Endothelial cell of umbilical vein (primary cell): Measurements from ENCODE around the gene DGCR2. TPM values are rescaled to one million over a fixed set of nuclear protein-coding genes. Genes with fewer than 3 reads are reported as not detected.

Source experiments
- BruUV-seq: library from RNA; stranded (reverse); fragments of 400-500 nt; replicated peaks from 2 replicates; lab custom pipeline; 2021; lab: Mats Ljungman, UMichigan
- CTCF ChIA-PET: fragments of 300-600, 350-600 bp; sonication (Branson Sonifier 250); formaldehyde crosslinking; loops from one replicate; lab custom pipeline; 2021; ENCODE audit warnings: antibody characterized with exemption, inconsistent platforms; lab: Charles Lee
- POLR2A ChIA-PET: fragments of 300-600, 350-600 bp; sonication (Branson Sonifier 250); formaldehyde crosslinking; loops from one replicate; lab custom pipeline; 2021; ENCODE audit warnings: antibody characterized with exemption, inconsistent platforms; lab: Charles Lee
- DNase-seq: peaks from one replicate; pipeline ENCODE4 v3.0.0-alpha.2; 2011; ENCODE audit warnings: low read depth, low spot score
- FAIRE-seq: peaks from 2 replicates; lab custom pipeline; 2011; peaks lifted over from hg19 to GRCh38; lab: Jason Lieb, UNC
- H2AFZ ChIP-seq: 2 replicates; pipeline ENCODE4 v1.6.0; 2012; ENCODE audit warnings: low read depth, low read length, control low read depth, inconsistent platforms
- H3K27ac ChIP-seq: 2 replicates; pipeline ENCODE4 v1.5.1; 2011; ENCODE audit warnings: low read depth, mild to moderate bottlenecking, control low read depth, low read length, moderate library complexity; ENCODE audit not compliant: insufficient read depth
- H3K27me3 ChIP-seq, 2 experiments: 2 replicates each; pipeline versions ENCODE4 v1.6.0 to v1.6.1; 2011; ENCODE audit warnings: low read length in 2 of 2, mixed read lengths in 1 of 2; ENCODE audit not compliant: control insufficient read depth in 2 of 2, insufficient read depth in 2 of 2
- H3K36me3 ChIP-seq, 2 experiments: 2 replicates in 1 of 2; 3 replicates in 1 of 2; pipeline ENCODE4 v1.5.1; 2011; ENCODE audit warnings: low read length in 2 of 2, mild to moderate bottlenecking in 1 of 2, moderate library complexity in 1 of 2; ENCODE audit not compliant: control insufficient read depth in 2 of 2, insufficient read depth in 2 of 2; ENCODE audit errors: extremely low read depth in 1 of 2
- H3K4me1 ChIP-seq: 3 replicates; pipeline ENCODE4 v1.5.1; 2011; ENCODE audit warnings: mild to moderate bottlenecking, low read length; ENCODE audit not compliant: control insufficient read depth, insufficient read depth; ENCODE audit errors: extremely low read depth
- H3K4me2 ChIP-seq: 2 replicates; pipeline ENCODE4 v1.6.1; 2011; ENCODE audit warnings: low read length, control low read depth, mixed read lengths; ENCODE audit not compliant: insufficient read depth
- H3K4me3 ChIP-seq, 3 experiments: fragments of 200-600 bp in 1 of 3; sonication (generic), shearing (Covaris generic) in 1 of 3; replicated peaks in 1 of 3; 2 replicates each; pipeline ENCODE4 v1.5.1; 2011 to 2016; ENCODE audit warnings: control low read depth in 3 of 3, low read length in 3 of 3, mild to moderate bottlenecking in 2 of 3, inconsistent platforms in 1 of 3, low read depth in 1 of 3, moderate library complexity in 1 of 3; ENCODE audit not compliant: insufficient read depth in 1 of 3
- H3K79me2 ChIP-seq: 2 replicates; pipeline ENCODE4 v1.6.0; 2012; ENCODE audit warnings: low read length, inconsistent platforms; ENCODE audit not compliant: control insufficient read depth, insufficient read depth
- H3K9ac ChIP-seq: replicated peaks from 2 replicates; pipeline ENCODE3; 2011; ENCODE audit warnings: low read length, control low read depth; ENCODE audit not compliant: insufficient read depth; ENCODE audit errors: extremely low read depth
- H3K9me1 ChIP-seq: replicated peaks from 3 replicates; pipeline ENCODE4 v1.6.0; 2011; ENCODE audit warnings: mild to moderate bottlenecking, low read length; ENCODE audit not compliant: control insufficient read depth, insufficient read depth; ENCODE audit errors: extremely low read depth
- H3K9me3 ChIP-seq: replicated peaks from 2 replicates; pipeline ENCODE4 v1.5.1; 2012; ENCODE audit warnings: low read length, inconsistent platforms; ENCODE audit not compliant: control insufficient read depth, insufficient read depth
- H4K20me1 ChIP-seq: replicated peaks from 2 replicates; pipeline ENCODE3; 2011; ENCODE audit warnings: mild to moderate bottlenecking, low read length; ENCODE audit not compliant: control insufficient read depth, insufficient read depth; ENCODE audit errors: extremely low read depth
- EZH2 ChIP-seq: IDR thresholded peaks from 2 replicates; pipeline ENCODE4 v1.6.1; 2012; ENCODE audit warnings: borderline replicate concordance, low read depth, mild to moderate bottlenecking, moderate library complexity, low read length, inconsistent platforms; ENCODE audit not compliant: severe bottlenecking
- FOS ChIP-seq: IDR thresholded peaks from 2 replicates; pipeline ENCODE4 v1.6.1; 2011; ENCODE audit warnings: mild to moderate bottlenecking, low read length, moderate library complexity, borderline replicate concordance; ENCODE audit not compliant: insufficient read depth
- JUN ChIP-seq: IDR thresholded peaks from 2 replicates; pipeline ENCODE4 v1.6.1; 2011; ENCODE audit warnings: borderline replicate concordance, low read depth; ENCODE audit not compliant: insufficient read length, insufficient read depth
- MYC ChIP-seq: IDR thresholded peaks from one replicate; pipeline ENCODE4 v1.6.1; 2011; ENCODE audit warnings: mild to moderate bottlenecking, low read depth, low read length
- POLR2A ChIP-seq: IDR thresholded peaks from 2 replicates; pipeline ENCODE4 v1.6.1; 2012; ENCODE audit warnings: low read depth, mild to moderate bottlenecking, control low read depth, low read length
- POLR2AphosphoS5 ChIP-seq: IDR thresholded peaks from 2 replicates; pipeline ENCODE4 v1.6.1; 2012; ENCODE audit warnings: low read depth, mild to moderate bottlenecking, control low read depth, low read length, moderate library complexity; ENCODE audit not compliant: insufficient read depth
- dilution Hi-C: fragments of 300-500 bp; cut with MboI; formaldehyde crosslinking; loops from one replicate; pipeline ENCODE4 v1.15.0; 2019; ENCODE audit warnings: low sequenced_read_pairs; ENCODE audit not compliant: extremely low pct_ligation_motif_present
- intact Hi-C: fragments of 100-400 bp; cut with micrococcal nuclease; formaldehyde crosslinking; loops from one replicate; pipeline ENCODE4 v1.10.0; 2022
- polyA plus RNA-seq, 4 experiments: library from polyadenylated mRNA; depleted of rRNA in 3 of 4; stranded (reverse) in 3 of 4; unstranded in 1 of 4; fragments of >200 nt; gene quantifications; 2 replicates each; pipeline versions ENCODE4 v1.2.1 to v1.2.3, GENCODE V29; 2011 to 2012; ENCODE audit warnings: missing spikeins in 1 of 4
- total RNA-seq: library from RNA; stranded (reverse); gene quantifications from 2 replicates; pipeline ENCODE4 v1.2.3, GENCODE V29; 2021
- TF ChIP-seq, protein P1 (sequence below), 2 donors: IDR thresholded peaks; 1 replicate in 1 of 2; 2 replicates in 1 of 2; pipeline ENCODE4 v1.5.1; 2011; ENCODE audit warnings: low read length in 2 of 2, mild to moderate bottlenecking in 2 of 2, moderate library complexity in 2 of 2, control low read depth in 1 of 2, inconsistent platforms in 1 of 2, low read depth in 1 of 2; ENCODE audit not compliant: insufficient read depth in 1 of 2; ENCODE audit errors: extremely low read depth in 1 of 2
- TF ChIP-seq, protein P2 (sequence below): IDR thresholded peaks from 2 replicates; pipeline ENCODE4 v1.6.1; 2011; ENCODE audit not compliant: insufficient read depth, insufficient read length

Gene DGCR2
- total and polyA plus RNA-seq, 2 donors (not counting 3 experiments of a cell fraction or from before 2014, with no cell fraction given) = 44.8 to 51.2 TPM

DNA sequence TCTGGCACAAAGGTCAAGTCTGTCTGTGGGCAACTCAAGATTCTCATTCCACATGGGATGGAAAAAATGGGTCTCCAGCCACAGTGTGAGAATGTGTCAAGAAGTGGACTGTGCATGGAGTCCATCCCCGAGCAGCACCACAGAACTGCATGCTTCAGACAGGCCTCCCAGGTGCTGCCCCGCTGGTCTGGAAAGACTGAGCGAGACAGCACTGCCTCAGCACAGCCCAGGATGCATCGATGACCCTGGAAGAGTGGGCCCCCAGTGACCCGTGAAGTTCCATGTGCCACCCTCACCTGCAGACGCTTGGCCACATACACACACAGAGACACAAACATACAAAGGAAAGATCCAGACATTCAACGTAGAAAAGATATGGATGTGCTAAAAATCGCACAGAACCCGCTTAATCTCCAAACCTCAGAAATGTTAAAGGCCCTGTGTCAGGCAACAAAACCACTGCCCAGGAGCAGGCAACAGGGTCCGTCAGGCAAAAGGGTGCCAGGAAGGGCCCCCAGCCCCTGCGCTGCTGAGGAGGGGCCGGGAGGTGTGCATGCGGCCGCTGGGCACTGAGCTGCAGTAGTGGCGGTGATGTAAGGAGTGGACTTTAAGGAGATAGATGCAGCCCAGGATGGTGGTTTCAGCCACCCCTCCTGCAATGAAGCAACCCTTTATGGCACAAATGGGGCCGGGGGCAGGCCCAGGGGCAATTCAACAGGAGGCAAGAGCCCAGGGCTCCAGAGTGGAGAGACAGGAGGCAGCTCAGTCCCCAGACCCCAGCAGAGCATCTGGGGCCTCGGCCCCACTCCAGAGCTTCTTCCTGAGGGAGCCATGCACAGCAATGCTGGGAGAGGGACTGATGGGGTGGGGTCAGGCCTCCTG lies 84.7 kb downstream of the DGCR2 start:
- POLR2A ChIA-PET = no interaction called here

More for the DNA sequence above, 84.7 kb downstream of the DGCR2 start:
- CTCF ChIA-PET = no interaction called here
- DNase-seq (no peak), FAIRE-seq (no peak)
- no peak overlapping the region for H3K4me3 ChIP-seq
- no peaks in the 10 kb centered on the region for H3K9me1 ChIP-seq
- no peaks in the 10 kb centered on the region for H3K27me3 ChIP-seq
- dilution Hi-C loops = no loop called here
- no peaks in the 10 kb centered on the region for H3K79me2 ChIP-seq
- H3K4me2 ChIP-seq = no peak overlapping the region
- TF ChIP-seq POLR2AphosphoS5 = no peak
- no peak for TF ChIP-seq EZH2
- no peak for TF ChIP-seq FOS
- TF ChIP-seq JUN = no peak
- TF ChIP-seq POLR2A = no peak
- TF ChIP-seq, protein P1, sequence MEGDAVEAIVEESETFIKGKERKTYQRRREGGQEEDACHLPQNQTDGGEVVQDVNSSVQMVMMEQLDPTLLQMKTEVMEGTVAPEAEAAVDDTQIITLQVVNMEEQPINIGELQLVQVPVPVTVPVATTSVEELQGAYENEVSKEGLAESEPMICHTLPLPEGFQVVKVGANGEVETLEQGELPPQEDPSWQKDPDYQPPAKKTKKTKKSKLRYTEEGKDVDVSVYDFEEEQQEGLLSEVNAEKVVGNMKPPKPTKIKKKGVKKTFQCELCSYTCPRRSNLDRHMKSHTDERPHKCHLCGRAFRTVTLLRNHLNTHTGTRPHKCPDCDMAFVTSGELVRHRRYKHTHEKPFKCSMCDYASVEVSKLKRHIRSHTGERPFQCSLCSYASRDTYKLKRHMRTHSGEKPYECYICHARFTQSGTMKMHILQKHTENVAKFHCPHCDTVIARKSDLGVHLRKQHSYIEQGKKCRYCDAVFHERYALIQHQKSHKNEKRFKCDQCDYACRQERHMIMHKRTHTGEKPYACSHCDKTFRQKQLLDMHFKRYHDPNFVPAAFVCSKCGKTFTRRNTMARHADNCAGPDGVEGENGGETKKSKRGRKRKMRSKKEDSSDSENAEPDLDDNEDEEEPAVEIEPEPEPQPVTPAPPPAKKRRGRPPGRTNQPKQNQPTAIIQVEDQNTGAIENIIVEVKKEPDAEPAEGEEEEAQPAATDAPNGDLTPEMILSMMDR (IDR thresholded peaks at IDR 0.05; ENCODE audit: extremely low read depth in 1 of 2, insufficient read depth in 1 of 2, low read depth in 1 of 2, low read length in 2 of 2) = peak in 1 of 2 donors; percentile 7
- no peak for TF ChIP-seq MYC
- TF ChIP-seq, protein P2, sequence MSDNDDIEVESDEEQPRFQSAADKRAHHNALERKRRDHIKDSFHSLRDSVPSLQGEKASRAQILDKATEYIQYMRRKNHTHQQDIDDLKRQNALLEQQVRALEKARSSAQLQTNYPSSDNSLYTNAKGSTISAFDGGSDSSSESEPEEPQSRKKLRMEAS = no peak
- H3K27ac ChIP-seq = no peak overlapping the region
- no peaks in the 10 kb centered on the region for H3K4me1 ChIP-seq
- H2AFZ ChIP-seq = no peak overlapping the region
- H3K36me3 ChIP-seq = peaks cover 0 to 22% of the 10 kb centered on the region in 2 experiments
- H4K20me1 ChIP-seq = no peaks in the 10 kb centered on the region
- intact Hi-C loops = no loop called here
- H3K9ac ChIP-seq = no peak overlapping the region
- H3K9me3 ChIP-seq = no peaks in the 10 kb centered on the region
- BruUV-seq = no TSS peak
